ENCODE measurements around the gene ERC2. TPM values are rescaled to one million over a fixed set of nuclear protein-coding genes. Genes with fewer than 3 reads are reported as not detected.

Gene ERC2
- total and polyA plus RNA-seq, 7 donors: 0.52 to 5.7 (median 1.2) TPM; not detected in 2

GRCh38 chr3:55619046-55619808 is 849.0 kb downstream of the ERC2 start:
- H3K27me3 ChIP-seq: no peaks in the 10 kb centered on the region
- H3K27ac ChIP-seq: no peak overlapping the region
- TF ChIP-seq POLR2A (IDR thresholded peaks at IDR 0.05) (no peak), EP300 (IDR thresholded peaks at IDR 0.05) (no peak), POLR2AphosphoS5 (IDR thresholded peaks at IDR 0.05) (no peak)
- TF ChIP-seq, protein P1, sequence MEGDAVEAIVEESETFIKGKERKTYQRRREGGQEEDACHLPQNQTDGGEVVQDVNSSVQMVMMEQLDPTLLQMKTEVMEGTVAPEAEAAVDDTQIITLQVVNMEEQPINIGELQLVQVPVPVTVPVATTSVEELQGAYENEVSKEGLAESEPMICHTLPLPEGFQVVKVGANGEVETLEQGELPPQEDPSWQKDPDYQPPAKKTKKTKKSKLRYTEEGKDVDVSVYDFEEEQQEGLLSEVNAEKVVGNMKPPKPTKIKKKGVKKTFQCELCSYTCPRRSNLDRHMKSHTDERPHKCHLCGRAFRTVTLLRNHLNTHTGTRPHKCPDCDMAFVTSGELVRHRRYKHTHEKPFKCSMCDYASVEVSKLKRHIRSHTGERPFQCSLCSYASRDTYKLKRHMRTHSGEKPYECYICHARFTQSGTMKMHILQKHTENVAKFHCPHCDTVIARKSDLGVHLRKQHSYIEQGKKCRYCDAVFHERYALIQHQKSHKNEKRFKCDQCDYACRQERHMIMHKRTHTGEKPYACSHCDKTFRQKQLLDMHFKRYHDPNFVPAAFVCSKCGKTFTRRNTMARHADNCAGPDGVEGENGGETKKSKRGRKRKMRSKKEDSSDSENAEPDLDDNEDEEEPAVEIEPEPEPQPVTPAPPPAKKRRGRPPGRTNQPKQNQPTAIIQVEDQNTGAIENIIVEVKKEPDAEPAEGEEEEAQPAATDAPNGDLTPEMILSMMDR (IDR thresholded peaks at IDR 0.05): no peak
- H3K4me1 ChIP-seq: peaks cover 0 to 14% (median 6%) of the 10 kb centered on the region in 4 donors
- no peak overlapping the region for H3K4me3 ChIP-seq
- DNase-seq: no peak
- no peaks in the 10 kb centered on the region for H3K9me3 ChIP-seq
- intact Hi-C loops (cut with DNase I): no loop called here
- H3K36me3 ChIP-seq: no peaks in the 10 kb centered on the region
- WGBS, 2 donors: 88 to 91% methylated on average over 10 of the region's 10 CpGs

DNA sequence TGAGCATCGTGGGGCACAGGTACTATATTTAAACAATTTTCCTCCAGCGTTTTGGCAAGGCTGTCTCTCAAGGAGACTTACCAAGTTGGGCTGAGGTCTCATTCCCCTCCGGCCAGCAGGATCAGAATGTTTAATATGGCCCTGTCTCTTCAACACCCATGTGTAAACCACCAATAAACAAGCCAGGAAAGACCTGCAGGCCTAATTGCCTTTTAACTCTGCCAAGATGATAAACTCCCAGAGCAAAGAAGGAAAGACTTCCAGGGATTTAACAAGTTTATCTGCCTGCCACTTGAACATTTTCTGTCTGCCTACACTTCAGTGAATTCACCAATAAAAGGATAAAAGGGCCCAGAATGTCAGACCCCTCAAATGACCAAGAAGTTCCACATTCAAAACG is 850.9 kb downstream of the ERC2 start:
- WGBS, 2 donors: 27 to 60% methylated on average over 4 of the region's 4 CpGs
- Histone ChIP-seq H3K4me3 (no peak overlapping the region), H3K27me3 (no peaks in the 10 kb centered on the region), H3K4me1 (peaks cover 0 to 14% (median 6%) of the 10 kb centered on the region in 4 donors), H3K9me3 (no peaks in the 10 kb centered on the region), H3K27ac (no peak overlapping the region), H3K36me3 (no peaks in the 10 kb centered on the region)
- DNase-seq: no peak
- intact Hi-C loops (cut with DNase I): no loop called here
- no peak for TF ChIP-seq EP300 (IDR thresholded peaks at IDR 0.05)
- no peak for TF ChIP-seq POLR2A (IDR thresholded peaks at IDR 0.05)
- no peak for TF ChIP-seq POLR2AphosphoS5 (IDR thresholded peaks at IDR 0.05)
- TF ChIP-seq, protein P1 (IDR thresholded peaks at IDR 0.05): no peak

DNA sequence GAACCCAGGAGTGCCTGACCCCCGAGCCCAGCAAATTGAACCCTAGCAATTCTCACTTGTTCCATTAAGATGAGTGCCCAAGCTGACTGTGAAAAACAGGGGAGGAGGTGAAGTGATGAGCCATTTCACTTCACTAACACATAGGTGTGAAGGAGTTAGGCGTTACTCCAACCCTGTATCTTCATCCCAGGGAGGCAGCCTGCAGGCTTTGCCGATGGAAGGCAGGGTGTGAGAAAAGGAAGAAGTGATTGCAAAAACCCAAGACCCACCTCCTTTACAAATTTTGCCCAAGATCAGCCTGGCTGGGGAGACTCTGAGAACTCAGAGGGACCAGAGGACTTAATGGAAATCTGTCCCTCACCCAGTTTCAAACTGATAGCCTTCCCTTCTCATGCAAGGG is 851.5 kb downstream of the ERC2 start:
- H3K27ac ChIP-seq: no peak overlapping the region
- 93 to 94% methylated on average over 3 of the region's 3 CpGs for WGBS, 2 donors
- no peaks in the 10 kb centered on the region for H3K9me3 ChIP-seq
- no peak for DNase-seq
- H3K4me1 ChIP-seq: peaks cover 0 to 14% (median 6%) of the 10 kb centered on the region in 4 donors
- no peak overlapping the region for H3K4me3 ChIP-seq
- no peaks in the 10 kb centered on the region for H3K36me3 ChIP-seq
- no peak for TF ChIP-seq POLR2A (IDR thresholded peaks at IDR 0.05)
- no peaks in the 10 kb centered on the region for H3K27me3 ChIP-seq
- intact Hi-C loops (cut with DNase I): no loop called here

- Histone ChIP-seq H3K4me3 (no peak overlapping the region), H3K27ac (no peak overlapping the region), H3K36me3 (no peaks in the 10 kb centered on the region), H3K9me3 (no peaks in the 10 kb centered on the region), H3K4me1 (peaks cover 0 to 11% (median 6%) of the 10 kb centered on the region in 4 donors), H3K27me3 (no peaks in the 10 kb centered on the region)
- no peak for DNase-seq
- 78 to 89% methylated on average over 8 of the region's 8 CpGs for WGBS, 2 donors
- intact Hi-C loops (cut with DNase I): no loop called here
- TF ChIP-seq, protein P1 (IDR thresholded peaks at IDR 0.05): no peak
- TF ChIP-seq POLR2AphosphoS5 (IDR thresholded peaks at IDR 0.05): no peak
- TF ChIP-seq POLR2A (IDR thresholded peaks at IDR 0.05): no peak
- TF ChIP-seq EP300 (IDR thresholded peaks at IDR 0.05): no peak
These were observed 852.5 kb downstream of the ERC2 start for GRCh38 chr3:55615694-55616295.

GRCh38 chr3:55615039-55615693 is 853.1 kb downstream of the ERC2 start:
- intact Hi-C loops (cut with DNase I): no loop called here
- Histone ChIP-seq H3K4me3 (no peak overlapping the region), H3K27me3 (no peaks in the 10 kb centered on the region), H3K9me3 (no peaks in the 10 kb centered on the region), H3K4me1 (peaks cover 0 to 11% (median 6%) of the 10 kb centered on the region in 4 donors), H3K36me3 (no peaks in the 10 kb centered on the region), H3K27ac (no peak overlapping the region)
- no peak for DNase-seq
- TF ChIP-seq, protein P1 (IDR thresholded peaks at IDR 0.05): no peak
- no peak for TF ChIP-seq POLR2AphosphoS5 (IDR thresholded peaks at IDR 0.05)
- no peak for TF ChIP-seq POLR2A (IDR thresholded peaks at IDR 0.05)
- no peak for TF ChIP-seq EP300 (IDR thresholded peaks at IDR 0.05)
- whole genome bisulfite sequencing, 2 donors: 82 to 89% methylated on average over 4 of the region's 4 CpGs
